Measurements from ENCODE around the gene PDE1C. TPM values are rescaled to one million over a fixed set of nuclear protein-coding genes. Genes with fewer than 3 reads are reported as not detected.

The PDE1C gene
- total and polyA plus RNA-seq, 2 experiments from 2014 or later = 23.5 to 33.8 TPM

DNA sequence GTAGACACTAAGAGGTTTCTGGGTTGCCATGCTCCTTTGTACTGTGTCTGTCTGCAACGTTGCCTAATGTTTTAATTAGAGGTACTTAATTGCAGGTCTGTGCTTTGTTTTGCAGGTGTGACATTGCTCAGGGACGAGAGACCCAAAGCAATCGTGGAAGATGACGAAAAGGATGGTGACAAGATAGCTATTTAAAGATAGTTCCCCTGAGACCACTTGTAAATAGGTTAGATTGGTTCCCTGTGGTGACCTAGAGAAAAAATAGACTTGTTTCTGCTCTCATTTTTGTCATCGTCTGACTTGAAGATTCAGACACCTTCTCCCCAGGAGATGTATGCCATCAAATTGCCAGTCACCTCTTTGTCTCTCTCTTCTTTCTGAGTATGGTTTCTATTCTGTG is 363.1 kb downstream of the PDE1C start:
- no peaks in the 10 kb centered on the region for H3K79me2 ChIP-seq (ENCODE audit: insufficient read depth)
- no peaks in the 10 kb centered on the region for H3K27me3 ChIP-seq (replicated peaks; ENCODE audit: insufficient read depth)
- no peak overlapping the region for H3K4me3 ChIP-seq
- H3K36me3 ChIP-seq (ENCODE audit: low read depth) = no peaks in the 10 kb centered on the region
- no peaks in the 10 kb centered on the region for H4K20me1 ChIP-seq (ENCODE audit: insufficient read depth)
- no peak overlapping the region for H2AFZ ChIP-seq
- H3K27ac ChIP-seq = no peak overlapping the region
- H3K4me1 ChIP-seq (ENCODE audit: insufficient read depth) = no peaks in the 10 kb centered on the region
- in situ Hi-C loops (cut with MboI) = no loop called here
- no peak for DNase-seq
- no peaks in the 10 kb centered on the region for H3F3A ChIP-seq (ENCODE audit: insufficient read depth)
- H3K9me3 ChIP-seq (ENCODE audit: low read depth) = no peaks in the 10 kb centered on the region
- H3K4me2 ChIP-seq (ENCODE audit: unreplicated experiment) = no peak overlapping the region
- WGBS, 2 experiments (ENCODE audit: low coverage in 1 of 2, low lambda C conversion rate in 2 of 2, missing lambda C conversion rate in 2 of 2) = 8 to 10% methylated on average over 5 of the region's 5 CpGs
- H3K9ac ChIP-seq = no peak overlapping the region
- TF ChIP-seq EZH2 (IDR thresholded peaks at IDR 0.05; ENCODE audit: insufficient read depth, poor library complexity, severe bottlenecking) (no peak), EZH2phosphoT487 (IDR thresholded peaks at IDR 0.05; ENCODE audit: insufficient read depth, low read depth) (no peak)
- no peaks in the 10 kb centered on the region for H3K9me2 ChIP-seq (ENCODE audit: insufficient read depth)

DNA sequence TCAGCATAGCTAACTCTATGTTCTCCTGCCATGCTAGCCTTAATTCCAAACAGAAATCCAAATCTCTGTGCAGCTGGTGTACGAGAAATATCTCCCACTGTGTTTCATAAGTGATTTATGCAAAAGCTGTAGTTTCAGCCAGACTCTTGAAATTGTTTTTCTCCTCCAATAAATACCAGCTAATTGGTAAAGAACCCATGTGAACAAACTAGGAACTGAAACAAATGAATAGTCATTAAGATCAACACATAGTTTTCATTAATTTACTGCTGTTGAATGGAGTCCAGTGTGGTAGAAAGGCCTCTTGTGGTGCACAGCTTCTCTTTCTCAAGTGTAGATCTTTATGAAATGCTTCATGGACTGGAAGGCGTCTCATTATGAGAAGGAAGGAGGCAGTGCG is 364.8 kb downstream of the PDE1C start:
- Histone ChIP-seq H3F3A (ENCODE audit: insufficient read depth) (no peaks in the 10 kb centered on the region), H3K9me2 (ENCODE audit: insufficient read depth) (no peaks in the 10 kb centered on the region), H3K9me3 (ENCODE audit: low read depth) (no peaks in the 10 kb centered on the region), H3K4me1 (ENCODE audit: insufficient read depth) (no peaks in the 10 kb centered on the region), H3K79me2 (ENCODE audit: insufficient read depth) (no peaks in the 10 kb centered on the region), H4K20me1 (ENCODE audit: insufficient read depth) (no peaks in the 10 kb centered on the region), H3K9ac (no peak overlapping the region), H3K4me3 (no peak overlapping the region), H3K27ac (no peak overlapping the region), H3K27me3 (replicated peaks; ENCODE audit: insufficient read depth) (no peaks in the 10 kb centered on the region), H3K36me3 (ENCODE audit: low read depth) (no peaks in the 10 kb centered on the region), H2AFZ (no peak overlapping the region), H3K4me2 (ENCODE audit: unreplicated experiment) (no peak overlapping the region)
- in situ Hi-C loops (cut with MboI) = no loop called here
- 6 to 9% methylated on average over 3 of the region's 3 CpGs for WGBS, 2 experiments (ENCODE audit: low coverage in 1 of 2, low lambda C conversion rate in 2 of 2, missing lambda C conversion rate in 2 of 2)
- TF ChIP-seq EZH2 (IDR thresholded peaks at IDR 0.05; ENCODE audit: insufficient read depth, poor library complexity, severe bottlenecking) (no peak), EZH2phosphoT487 (IDR thresholded peaks at IDR 0.05; ENCODE audit: insufficient read depth, low read depth) (no peak)
- DNase-seq = no peak

- DNase-seq = no peak
- Histone ChIP-seq H3K9me3 (ENCODE audit: low read depth) (no peaks in the 10 kb centered on the region), H3K79me2 (ENCODE audit: insufficient read depth) (no peaks in the 10 kb centered on the region), H3K9ac (no peak overlapping the region), H4K20me1 (ENCODE audit: insufficient read depth) (no peaks in the 10 kb centered on the region), H3K4me2 (ENCODE audit: unreplicated experiment) (no peak overlapping the region), H2AFZ (no peak overlapping the region), H3K27ac (no peak overlapping the region), H3K9me2 (ENCODE audit: insufficient read depth) (no peaks in the 10 kb centered on the region), H3K36me3 (ENCODE audit: low read depth) (no peaks in the 10 kb centered on the region), H3K4me1 (ENCODE audit: insufficient read depth) (no peaks in the 10 kb centered on the region), H3K4me3 (no peak overlapping the region), H3F3A (ENCODE audit: insufficient read depth) (no peaks in the 10 kb centered on the region), H3K27me3 (replicated peaks; ENCODE audit: insufficient read depth) (no peaks in the 10 kb centered on the region)
- in situ Hi-C loops (cut with MboI) = no loop called here
- no peak for TF ChIP-seq EZH2 (IDR thresholded peaks at IDR 0.05; ENCODE audit: insufficient read depth, poor library complexity, severe bottlenecking)
- TF ChIP-seq EZH2phosphoT487 (IDR thresholded peaks at IDR 0.05; ENCODE audit: insufficient read depth, low read depth) = no peak
- 10 to 11% methylated on average over 3 of the region's 3 CpGs for WGBS, 2 experiments (ENCODE audit: low coverage in 1 of 2, low lambda C conversion rate in 2 of 2, missing lambda C conversion rate in 2 of 2)
Measured at GRCh38 chr7:31702354-31702753, 367.9 kb downstream of the PDE1C start.

Data from GM23248 (cell line).